NCI-H510A (cell line): Measurements from ENCODE around the gene WFIKKN1.
"Not testable (repeated sequence)": the region's sequence is repeated elsewhere in the genome, so short reads cannot be mapped to it uniquely, and the experiment has no call there.

Source experiments
- DNase-seq: peaks from one replicate; lab custom pipeline; 2025; lab: John Stamatoyannopoulos, UW

The WFIKKN1 gene

DNA sequence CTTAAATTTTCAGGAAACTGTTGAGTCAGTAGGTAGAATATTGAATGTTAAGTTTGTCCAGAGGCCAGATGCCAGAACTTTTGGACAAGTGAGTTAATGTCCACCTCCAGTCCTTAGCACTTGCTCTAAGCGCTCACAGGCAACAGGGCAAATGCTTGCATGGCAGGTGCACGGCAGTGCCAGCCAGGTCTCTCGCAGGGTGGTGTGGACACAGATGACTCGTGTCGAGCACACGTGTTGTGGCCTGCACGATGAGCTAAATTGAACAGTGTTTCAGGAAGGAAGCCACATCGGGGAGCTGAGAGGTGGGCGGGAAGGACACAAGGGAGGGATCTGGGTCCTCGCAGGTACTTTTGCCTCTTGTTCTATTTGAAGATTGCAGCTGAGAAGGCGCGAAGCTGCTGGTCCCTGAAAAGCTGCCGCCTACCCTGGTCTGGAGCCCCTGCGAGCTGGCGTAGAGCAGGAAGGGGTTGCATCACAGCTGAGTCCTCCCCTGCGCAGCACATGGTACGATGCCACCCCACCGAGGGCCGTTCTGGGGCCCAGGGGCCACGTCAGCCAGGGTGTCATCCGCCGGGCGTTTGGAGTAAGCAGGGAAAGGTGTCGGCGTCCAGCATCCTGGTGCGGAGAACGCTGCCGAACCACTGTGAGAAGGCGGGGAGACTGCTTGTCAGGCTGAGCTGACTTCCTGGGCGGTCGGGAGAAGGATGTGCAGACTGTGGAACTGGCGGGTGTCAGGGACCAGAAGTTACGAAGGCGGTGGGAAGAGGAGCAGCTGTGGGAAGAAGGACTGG, 34.6 kb upstream of the WFIKKN1 start:
- no peak for DNase-seq

DNA sequence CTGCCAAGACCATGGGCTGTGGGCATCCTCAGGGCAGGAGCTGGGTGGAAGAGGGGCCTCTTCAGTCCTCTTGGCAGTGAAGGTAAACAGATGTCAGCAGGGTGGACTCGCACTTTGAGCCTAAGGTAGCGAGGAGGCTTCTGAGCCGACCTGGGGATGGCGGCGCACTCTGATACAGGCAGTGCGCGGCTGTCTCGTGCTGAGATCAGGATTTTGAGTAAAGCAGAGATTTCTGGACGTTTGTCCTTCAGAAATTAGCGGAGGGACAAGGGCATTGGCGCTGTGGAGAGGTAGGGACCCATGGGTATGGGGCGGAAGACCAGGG, 34.1 kb upstream of the WFIKKN1 start:
- no peak for DNase-seq

DNA sequence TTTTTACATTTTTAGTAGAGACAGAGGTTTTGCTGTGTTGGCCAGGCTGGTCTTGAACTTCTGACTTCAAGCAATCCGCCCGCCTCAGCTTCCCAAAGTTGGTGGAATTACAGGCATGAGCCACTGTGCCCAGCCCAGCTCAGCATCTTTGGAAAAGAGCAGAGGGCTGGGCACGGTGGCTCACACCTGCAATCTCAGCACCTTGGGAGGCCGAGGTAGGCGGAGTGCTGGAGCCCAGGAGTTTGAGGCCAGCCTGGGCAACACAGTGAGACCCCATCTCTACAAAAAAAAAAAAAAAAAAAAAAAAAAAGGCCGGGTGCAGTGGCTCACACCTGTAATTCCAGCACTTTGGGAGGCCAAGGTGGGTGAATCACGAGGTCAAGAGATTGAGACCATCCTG, 33.1 kb upstream of the WFIKKN1 start:
- not testable (repeated sequence) for DNase-seq

- DNase-seq, result no peak
These were observed 31.7 kb upstream of the WFIKKN1 start for GRCh38 chr16:598823-599739.

GRCh38 chr16:600781-601180, 30.0 kb upstream of the WFIKKN1 start:
- DNase-seq, result no peak

GRCh38 chr16:603933-604332, 26.9 kb upstream of the WFIKKN1 start:
- DNase-seq, result no peak

GRCh38 chr16:606656-607307, 24.0 kb upstream of the WFIKKN1 start:
- no peak for DNase-seq

- no peak for DNase-seq
These were observed 22.8 kb upstream of the WFIKKN1 start for GRCh38 chr16:608019-608418.

- no peak for DNase-seq
These were observed 21.5 kb upstream of the WFIKKN1 start for GRCh38 chr16:609316-609715.

GRCh38 chr16:609984-610383, 20.8 kb upstream of the WFIKKN1 start:
- no peak for DNase-seq

DNA sequence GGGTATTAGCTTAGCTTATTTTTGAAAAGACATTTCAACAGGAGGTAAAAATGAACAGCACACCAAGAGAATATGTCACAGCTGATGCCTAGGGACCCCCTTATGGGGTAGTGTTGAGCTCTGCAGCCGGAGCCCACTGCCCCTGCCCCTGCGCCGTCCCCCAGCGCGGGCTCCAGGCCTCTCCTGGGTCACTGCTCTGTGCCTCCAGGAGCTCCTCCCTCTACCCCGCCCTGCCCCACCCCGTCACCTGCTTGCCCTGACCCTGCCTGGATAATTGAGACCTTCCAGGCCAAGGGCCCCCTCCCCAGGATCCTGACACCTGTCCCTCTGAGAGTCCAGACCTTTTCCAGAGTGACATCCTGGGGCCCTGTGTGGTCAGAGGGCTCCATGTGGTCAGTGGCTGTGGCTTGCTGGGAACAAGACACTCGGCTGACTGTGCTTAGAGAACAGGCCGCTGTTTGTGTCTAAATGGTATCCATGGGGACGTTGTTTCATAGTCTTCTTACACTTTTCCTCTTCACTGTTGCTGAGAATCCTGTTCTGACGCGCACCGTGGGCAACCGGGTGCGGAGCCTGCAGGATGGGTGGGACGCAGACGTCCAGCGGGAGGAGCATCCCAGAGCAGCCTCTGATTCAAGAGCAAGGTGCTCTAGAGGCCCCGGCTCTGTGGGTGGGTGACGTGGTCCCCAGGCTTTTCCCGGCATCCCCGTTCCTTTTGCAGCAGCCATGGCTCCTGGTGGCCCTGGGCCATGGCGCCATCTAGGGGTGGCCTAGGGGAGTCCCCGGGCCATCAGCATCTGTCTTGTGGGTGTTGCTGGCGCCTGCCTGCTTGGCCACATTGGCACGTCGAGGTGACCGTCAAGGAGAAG, 20.0 kb upstream of the WFIKKN1 start:
- DNase-seq, result no peak

- DNase-seq, result no peak
These were observed 15.7 kb upstream of the WFIKKN1 start for GRCh38 chr16:615122-615521.

GRCh38 chr16:616733-617586, 13.8 kb upstream of the WFIKKN1 start:
- no peak for DNase-seq

DNA sequence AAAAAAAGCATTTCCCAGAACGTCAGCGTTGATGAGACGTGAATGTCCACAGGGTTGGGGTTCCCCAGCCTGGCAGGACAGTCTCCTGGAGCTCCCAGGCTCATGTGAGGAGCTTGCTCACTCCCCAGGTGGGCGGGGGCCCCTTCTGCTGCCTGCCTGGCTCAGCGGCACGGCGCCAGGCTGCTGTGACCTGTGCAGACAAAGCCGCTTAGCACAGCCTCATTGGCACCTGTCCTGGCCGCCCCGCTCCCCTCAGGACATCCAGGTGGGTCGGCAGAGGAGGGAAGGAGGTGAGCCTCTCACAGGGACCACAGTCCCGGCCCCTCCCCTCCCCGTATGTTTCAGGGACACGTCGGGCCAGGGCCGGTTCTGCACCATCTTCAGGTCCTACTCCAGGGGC, 12.9 kb upstream of the WFIKKN1 start:
- no peak for DNase-seq

DNA sequence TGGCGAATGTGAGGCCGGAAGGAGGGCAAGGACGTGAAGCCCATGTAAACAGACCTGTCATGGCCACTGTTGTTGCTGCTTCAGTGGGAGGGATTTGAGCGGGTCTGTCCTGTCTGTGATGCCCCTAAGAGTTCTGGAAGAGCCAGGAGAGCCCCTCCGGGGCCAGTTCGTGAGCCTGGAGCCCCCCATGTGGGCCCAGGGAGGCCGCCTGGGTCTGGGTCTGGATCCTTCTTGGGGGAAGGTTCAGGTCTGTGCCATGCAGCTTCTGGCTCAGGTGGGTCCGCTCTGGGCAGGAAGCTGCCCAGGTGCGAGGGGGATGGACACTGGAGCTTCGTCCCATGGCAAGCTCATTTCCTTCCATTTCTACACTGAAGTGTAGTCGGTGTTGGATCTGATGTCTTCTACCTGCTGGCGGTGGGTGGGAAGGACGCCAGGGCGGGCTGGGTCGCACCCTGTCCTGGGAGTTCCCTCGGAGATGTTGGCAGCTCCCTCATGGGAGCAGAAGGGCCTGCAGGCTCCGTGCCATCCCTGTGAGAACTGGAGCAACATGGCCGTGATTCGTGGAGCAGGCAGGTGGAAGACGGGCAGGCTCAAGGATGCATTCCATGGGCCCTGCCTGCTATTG, 11.2 kb upstream of the WFIKKN1 start:
- DNase-seq, result no peak

GRCh38 chr16:620700-621525, 9.9 kb upstream of the WFIKKN1 start:
- no peak for DNase-seq

DNA sequence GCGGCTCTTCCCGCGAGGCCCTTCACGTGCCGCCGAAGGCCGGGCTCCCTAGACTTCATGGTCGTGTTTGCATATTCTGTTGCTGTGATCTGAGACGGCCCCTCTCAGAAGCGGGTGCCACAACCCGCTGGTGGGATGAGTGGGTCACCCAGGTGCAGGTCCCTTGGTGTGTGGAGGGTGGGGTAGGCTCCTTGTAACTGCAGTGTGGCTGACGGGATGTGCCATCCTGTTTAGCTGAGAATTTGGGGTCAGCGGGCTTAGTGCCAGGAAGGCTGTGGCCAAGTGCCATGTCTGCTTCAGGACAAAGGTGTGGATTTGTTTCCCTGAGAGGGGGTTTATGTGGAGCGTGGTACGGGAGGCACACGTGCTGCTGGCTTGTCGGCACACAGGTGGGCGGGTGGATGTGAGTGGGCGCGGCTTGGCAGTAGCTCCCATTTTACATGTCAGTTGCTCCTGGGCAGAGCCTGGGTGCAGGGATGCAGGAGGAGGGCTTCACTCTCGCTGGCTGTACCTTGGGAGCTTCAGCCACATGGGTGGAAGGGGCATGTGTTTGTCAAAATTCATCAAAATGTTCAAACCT, 9.2 kb upstream of the WFIKKN1 start:
- no peak for DNase-seq

DNA sequence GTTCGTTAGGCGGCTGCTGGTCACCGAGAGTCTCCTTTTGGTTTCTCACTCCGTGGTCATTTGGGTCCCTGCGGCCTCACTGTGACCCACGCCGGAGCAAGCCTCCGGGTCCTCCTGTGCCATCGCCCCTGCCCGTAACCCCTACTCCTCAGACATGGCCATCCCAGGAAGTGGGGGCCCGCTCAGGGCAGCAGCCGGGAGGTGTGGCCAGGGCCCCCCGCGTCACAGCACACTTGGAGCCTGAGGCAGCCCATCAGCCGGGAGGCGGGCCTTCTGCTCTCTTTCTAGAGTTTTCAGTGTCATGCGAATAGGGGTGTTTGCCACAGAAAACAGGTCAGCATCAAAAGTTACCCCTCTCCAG, 7.9 kb upstream of the WFIKKN1 start:
- no peak for DNase-seq

- no peak for DNase-seq
These were observed 6.2 kb upstream of the WFIKKN1 start for GRCh38 chr16:624526-625070.
